ENCODE measurements around the gene SERPINA5. TPM values are rescaled to one million over a fixed set of nuclear protein-coding genes. Genes with fewer than 3 reads are reported as not detected.

SERPINA5 gene
- total and polyA plus RNA-seq, 2 of the 13 experiments (the other 11 are each of a cell fraction or from before 2014, with no cell fraction given) = 449 to 498 TPM

DNA sequence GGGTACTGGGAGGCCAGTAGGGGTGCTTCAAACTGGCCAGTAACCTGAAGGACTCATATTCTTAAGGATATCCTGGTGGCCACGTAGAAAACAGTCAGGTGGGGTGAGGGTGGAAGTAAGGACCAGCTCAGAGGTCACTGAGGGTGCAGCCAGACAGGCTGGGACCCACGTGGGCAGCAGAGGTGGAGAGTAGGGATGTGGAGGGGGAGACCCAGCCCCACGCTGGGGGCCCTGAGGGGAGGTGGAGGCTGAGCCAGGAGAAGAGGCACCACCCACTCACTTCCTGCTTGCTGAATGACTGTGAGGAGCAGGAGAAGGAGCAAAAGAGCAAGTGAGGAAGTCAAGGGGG lies 18.4 kb downstream of the SERPINA5 start:
- BruUV-seq (replicated peaks) = no TSS peak
- Histone ChIP-seq H3K9me3 (ENCODE audit: low read length) (no peaks in the 10 kb centered on the region), H2AFZ (ENCODE audit: low read length) (no peak overlapping the region), H3K4me1 (ENCODE audit: insufficient read depth, low read length) (peaks cover 97% of the 10 kb centered on the region), H3K4me3 (replicated peaks in 1 of 3; ENCODE audit: insufficient read depth in 1 of 3, low read depth in 2 of 3, low read length in 3 of 3) (peak overlapping the region in 1 of 3 experiments; percentile 24; a peak in 2 of 6 replicates), H4K20me1 (ENCODE audit: insufficient read depth, low read length) (no peaks in the 10 kb centered on the region), H3K9ac (ENCODE audit: insufficient read depth, low read depth, low read length) (peak overlapping the region; percentile 72), H3K27me3 (ENCODE audit: control insufficient read depth in 1 of 2, insufficient read depth in 2 of 2, low read length in 2 of 2) (no peaks in the 10 kb centered on the region), H3K27ac (ENCODE audit: extremely low read length, insufficient read depth, low read length) (peak overlapping the region; percentile 96), H3K79me2 (ENCODE audit: insufficient read depth, low read length) (peaks cover 31% of the 10 kb centered on the region), H3K4me2 (ENCODE audit: low read depth, low read length) (peak overlapping the region; percentile 62), H3K36me3 (replicated peaks in 1 of 2; ENCODE audit: control insufficient read depth in 1 of 2, insufficient read depth in 2 of 2, low read length in 2 of 2) (no peaks in the 10 kb centered on the region)
- ATAC-seq (no peak; the same call in 2 of the 3 replicates), DNase-seq (ENCODE audit: low spot score) (no peak), FAIRE-seq (no peak)
- ChIA-PET CTCF (ENCODE audit: low intra/inter-chr PET ratio, low total read pairs) (interaction anchor here (1.0 kb wide), 1 partner anchor 50 kb away, joined by 5 read pairs; no protein-coding TSS in a partner anchor), POLR2A (interaction anchor here (0.7 to 15.7 kb wide), 32 partner anchors 9 to 701 kb away, joined by 3 to 638 read pairs (median 6); partner anchors contain the start of genes SERPINA1, SERPINA3, SERPINA4 and SERPINA5)
- in situ Hi-C loops (cut with HindIII; ENCODE audit: extremely low pct_ligation_motif_present, low pct_unique_long_range_greater_than_20kb) = no loop called here
- WGBS (ENCODE audit: low lambda C conversion rate) = 0% methylated on average over 3 of the region's 3 CpGs
- intact Hi-C loops (cut with micrococcal nuclease; ENCODE audit: unreplicated experiment) = loop anchor here (1.0 to 5.0 kb wide), 6 partner anchors 13 to 1462 kb away; partner anchors contain the start of genes SERPINA3, SERPINA4 and SERPINA5
- no peak for TF ChIP-seq PRPF4 (IDR thresholded peaks at IDR 0.05; ENCODE audit: low read depth, low read length, poor library complexity, severe bottlenecking)
- TF ChIP-seq, protein P1, sequence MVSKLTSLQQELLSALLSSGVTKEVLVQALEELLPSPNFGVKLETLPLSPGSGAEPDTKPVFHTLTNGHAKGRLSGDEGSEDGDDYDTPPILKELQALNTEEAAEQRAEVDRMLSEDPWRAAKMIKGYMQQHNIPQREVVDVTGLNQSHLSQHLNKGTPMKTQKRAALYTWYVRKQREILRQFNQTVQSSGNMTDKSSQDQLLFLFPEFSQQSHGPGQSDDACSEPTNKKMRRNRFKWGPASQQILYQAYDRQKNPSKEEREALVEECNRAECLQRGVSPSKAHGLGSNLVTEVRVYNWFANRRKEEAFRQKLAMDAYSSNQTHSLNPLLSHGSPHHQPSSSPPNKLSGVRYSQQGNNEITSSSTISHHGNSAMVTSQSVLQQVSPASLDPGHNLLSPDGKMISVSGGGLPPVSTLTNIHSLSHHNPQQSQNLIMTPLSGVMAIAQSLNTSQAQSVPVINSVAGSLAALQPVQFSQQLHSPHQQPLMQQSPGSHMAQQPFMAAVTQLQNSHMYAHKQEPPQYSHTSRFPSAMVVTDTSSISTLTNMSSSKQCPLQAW (CRISPR knock-in tag; IDR thresholded peaks at IDR 0.05) = no peak
- TF ChIP-seq, protein P2, sequence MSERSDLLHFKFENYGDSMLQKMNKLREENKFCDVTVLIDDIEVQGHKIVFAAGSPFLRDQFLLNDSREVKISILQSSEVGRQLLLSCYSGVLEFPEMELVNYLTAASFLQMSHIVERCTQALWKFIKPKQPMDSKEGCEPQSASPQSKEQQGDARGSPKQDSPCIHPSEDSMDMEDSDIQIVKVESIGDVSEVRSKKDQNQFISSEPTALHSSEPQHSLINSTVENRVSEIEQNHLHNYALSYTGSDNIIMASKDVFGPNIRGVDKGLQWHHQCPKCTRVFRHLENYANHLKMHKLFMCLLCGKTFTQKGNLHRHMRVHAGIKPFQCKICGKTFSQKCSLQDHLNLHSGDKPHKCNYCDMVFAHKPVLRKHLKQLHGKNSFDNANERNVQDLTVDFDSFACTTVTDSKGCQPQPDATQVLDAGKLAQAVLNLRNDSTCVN (CRISPR knock-in tag; IDR thresholded peaks at IDR 0.05; ENCODE audit: borderline replicate concordance) = peak; percentile 66
- no peak for TF ChIP-seq FOSL1 (CRISPR knock-in tag; IDR thresholded peaks at IDR 0.05; ENCODE audit: borderline replicate concordance)
- no peak for TF ChIP-seq ZBTB3 (CRISPR knock-in tag; IDR thresholded peaks at IDR 0.05; ENCODE audit: borderline replicate concordance, low read depth)
- TF ChIP-seq, protein P3, sequence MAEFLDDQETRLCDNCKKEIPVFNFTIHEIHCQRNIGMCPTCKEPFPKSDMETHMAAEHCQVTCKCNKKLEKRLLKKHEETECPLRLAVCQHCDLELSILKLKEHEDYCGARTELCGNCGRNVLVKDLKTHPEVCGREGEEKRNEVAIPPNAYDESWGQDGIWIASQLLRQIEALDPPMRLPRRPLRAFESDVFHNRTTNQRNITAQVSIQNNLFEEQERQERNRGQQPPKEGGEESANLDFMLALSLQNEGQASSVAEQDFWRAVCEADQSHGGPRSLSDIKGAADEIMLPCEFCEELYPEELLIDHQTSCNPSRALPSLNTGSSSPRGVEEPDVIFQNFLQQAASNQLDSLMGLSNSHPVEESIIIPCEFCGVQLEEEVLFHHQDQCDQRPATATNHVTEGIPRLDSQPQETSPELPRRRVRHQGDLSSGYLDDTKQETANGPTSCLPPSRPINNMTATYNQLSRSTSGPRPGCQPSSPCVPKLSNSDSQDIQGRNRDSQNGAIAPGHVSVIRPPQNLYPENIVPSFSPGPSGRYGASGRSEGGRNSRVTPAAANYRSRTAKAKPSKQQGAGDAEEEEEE (CRISPR knock-in tag; IDR thresholded peaks at IDR 0.05; ENCODE audit: borderline replicate concordance) = no peak
- peak; percentile 40; the same call in 1 of the 2 replicates for TF ChIP-seq ELF3 (CRISPR knock-in tag; IDR thresholded peaks at IDR 0.05)
- peak; percentile 27; the same call in 1 of the 2 replicates for TF ChIP-seq ETV5 (CRISPR knock-in tag; IDR thresholded peaks at IDR 0.05; ENCODE audit: borderline replicate concordance)
- no peak for TF ChIP-seq ZNF839 (CRISPR knock-in tag; IDR thresholded peaks at IDR 0.05; ENCODE audit: borderline replicate concordance)
- TF ChIP-seq ZSCAN25 (CRISPR knock-in tag; IDR thresholded peaks at IDR 0.05) = peak; percentile 82
- TF ChIP-seq ZKSCAN5 (CRISPR knock-in tag; IDR thresholded peaks at IDR 0.05) = no peak
- 0 out of 2 replicates have a peak, but pooled peaks have one; percentile 64 for TF ChIP-seq ZNF546 (CRISPR knock-in tag; conservative IDR thresholded peaks at IDR 0.05)
- TF ChIP-seq ZFP41 (CRISPR knock-in tag; IDR thresholded peaks at IDR 0.05; ENCODE audit: borderline replicate concordance) = no peak
- TF ChIP-seq CAMTA2 (CRISPR knock-in tag; IDR thresholded peaks at IDR 0.05; ENCODE audit: borderline replicate concordance) = no peak
- TF ChIP-seq, protein P4, sequence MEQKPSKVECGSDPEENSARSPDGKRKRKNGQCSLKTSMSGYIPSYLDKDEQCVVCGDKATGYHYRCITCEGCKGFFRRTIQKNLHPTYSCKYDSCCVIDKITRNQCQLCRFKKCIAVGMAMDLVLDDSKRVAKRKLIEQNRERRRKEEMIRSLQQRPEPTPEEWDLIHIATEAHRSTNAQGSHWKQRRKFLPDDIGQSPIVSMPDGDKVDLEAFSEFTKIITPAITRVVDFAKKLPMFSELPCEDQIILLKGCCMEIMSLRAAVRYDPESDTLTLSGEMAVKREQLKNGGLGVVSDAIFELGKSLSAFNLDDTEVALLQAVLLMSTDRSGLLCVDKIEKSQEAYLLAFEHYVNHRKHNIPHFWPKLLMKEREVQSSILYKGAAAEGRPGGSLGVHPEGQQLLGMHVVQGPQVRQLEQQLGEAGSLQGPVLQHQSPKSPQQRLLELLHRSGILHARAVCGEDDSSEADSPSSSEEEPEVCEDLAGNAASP (CRISPR knock-in tag; IDR thresholded peaks at IDR 0.05; ENCODE audit: borderline replicate concordance) = 0 out of 2 replicates have a peak, but pooled peaks have one; percentile 5
- TF ChIP-seq, protein P5, sequence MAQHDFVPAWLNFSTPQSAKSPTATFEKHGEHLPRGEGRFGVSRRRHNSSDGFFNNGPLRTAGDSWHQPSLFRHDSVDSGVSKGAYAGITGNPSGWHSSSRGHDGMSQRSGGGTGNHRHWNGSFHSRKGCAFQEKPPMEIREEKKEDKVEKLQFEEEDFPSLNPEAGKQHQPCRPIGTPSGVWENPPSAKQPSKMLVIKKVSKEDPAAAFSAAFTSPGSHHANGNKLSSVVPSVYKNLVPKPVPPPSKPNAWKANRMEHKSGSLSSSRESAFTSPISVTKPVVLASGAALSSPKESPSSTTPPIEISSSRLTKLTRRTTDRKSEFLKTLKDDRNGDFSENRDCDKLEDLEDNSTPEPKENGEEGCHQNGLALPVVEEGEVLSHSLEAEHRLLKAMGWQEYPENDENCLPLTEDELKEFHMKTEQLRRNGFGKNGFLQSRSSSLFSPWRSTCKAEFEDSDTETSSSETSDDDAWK (CRISPR knock-in tag; IDR thresholded peaks at IDR 0.05) = no peak
